ENCODE results near the gene L3MBTL4.

DNA sequence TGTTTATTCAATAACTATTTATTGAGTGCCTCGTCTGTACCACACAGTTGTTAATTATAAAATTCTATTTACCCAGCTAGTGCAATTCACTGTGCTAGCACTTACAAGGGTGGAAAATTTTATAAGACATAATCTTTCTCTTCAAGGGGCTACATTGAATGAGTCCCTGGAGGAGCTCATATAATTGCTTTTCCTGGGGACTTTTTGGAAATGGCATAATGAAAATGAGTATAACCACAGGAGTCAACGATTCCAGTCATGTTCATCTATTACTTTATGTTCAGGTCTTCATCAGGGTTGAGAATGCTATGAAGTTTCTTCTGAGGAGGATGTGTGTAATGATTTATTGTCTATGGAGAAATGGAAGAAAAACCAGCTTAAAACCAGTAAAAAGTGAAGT, 466.5 kb downstream of the L3MBTL4 start:
- TF ChIP-seq, protein P1, sequence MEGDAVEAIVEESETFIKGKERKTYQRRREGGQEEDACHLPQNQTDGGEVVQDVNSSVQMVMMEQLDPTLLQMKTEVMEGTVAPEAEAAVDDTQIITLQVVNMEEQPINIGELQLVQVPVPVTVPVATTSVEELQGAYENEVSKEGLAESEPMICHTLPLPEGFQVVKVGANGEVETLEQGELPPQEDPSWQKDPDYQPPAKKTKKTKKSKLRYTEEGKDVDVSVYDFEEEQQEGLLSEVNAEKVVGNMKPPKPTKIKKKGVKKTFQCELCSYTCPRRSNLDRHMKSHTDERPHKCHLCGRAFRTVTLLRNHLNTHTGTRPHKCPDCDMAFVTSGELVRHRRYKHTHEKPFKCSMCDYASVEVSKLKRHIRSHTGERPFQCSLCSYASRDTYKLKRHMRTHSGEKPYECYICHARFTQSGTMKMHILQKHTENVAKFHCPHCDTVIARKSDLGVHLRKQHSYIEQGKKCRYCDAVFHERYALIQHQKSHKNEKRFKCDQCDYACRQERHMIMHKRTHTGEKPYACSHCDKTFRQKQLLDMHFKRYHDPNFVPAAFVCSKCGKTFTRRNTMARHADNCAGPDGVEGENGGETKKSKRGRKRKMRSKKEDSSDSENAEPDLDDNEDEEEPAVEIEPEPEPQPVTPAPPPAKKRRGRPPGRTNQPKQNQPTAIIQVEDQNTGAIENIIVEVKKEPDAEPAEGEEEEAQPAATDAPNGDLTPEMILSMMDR (IDR thresholded peaks at IDR 0.05): no peak
- no peak for TF ChIP-seq POLR2A (IDR thresholded peaks at IDR 0.05)

Measured in body of pancreas (tissue), 4 donors.